Upper lobe of left lung (tissue), 6 donors: ENCODE data around the gene TMEM54. TPM values are rescaled to one million over a fixed set of nuclear protein-coding genes. Genes with fewer than 3 reads are reported as not detected.

ENCODE experiments used
- ATAC-seq, 2 donors: fragments of 200-7000 bp; cut with Tn5 transposase; one replicate each; pipeline ENCODE4 v1.9.1; 2022; ENCODE audit warnings: mild to moderate bottlenecking in 2 of 2, moderate library complexity in 2 of 2; ENCODE audit not compliant: low FRiP score in 2 of 2
- DNase-seq, 2 donors: peaks; one replicate each; pipeline ENCODE4 v3.0.0-alpha.2; 2019 to 2020
- H3K27ac ChIP-seq, 4 donors: fragments of 200-600 bp; sonication (generic); one replicate each; pipeline ENCODE4 v1.5.1; 2016 to 2019
- H3K27me3 ChIP-seq, 4 donors: fragments of 200-600 bp; sonication (generic); one replicate each; pipeline ENCODE4 v1.5.1; 2017 to 2019
- H3K36me3 ChIP-seq, 4 donors: fragments of 200-600 bp; sonication (generic); one replicate each; pipeline ENCODE4 v1.5.1; 2016 to 2019
- H3K4me1 ChIP-seq, 4 donors: fragments of 200-600 bp; sonication (generic); one replicate each; pipeline ENCODE4 v1.5.1; 2018 to 2019
- H3K4me3 ChIP-seq, 4 donors: fragments of 200-600 bp; sonication (generic); one replicate each; pipeline ENCODE4 v1.5.1; 2017 to 2019; ENCODE audit warnings: mild to moderate bottlenecking in 2 of 4, moderate library complexity in 1 of 4
- H3K9me3 ChIP-seq, 4 donors: fragments of 200-600 bp; sonication (generic); one replicate each; pipeline ENCODE4 v1.5.1; 2018 to 2019
- EP300 ChIP-seq, 4 donors: sonication (generic); formaldehyde crosslinking; IDR thresholded peaks; one replicate each; pipeline ENCODE4 v1.5.1; 2017; ENCODE audit warnings: antibody characterized with exemption in 4 of 4, control low read depth in 2 of 4
- POLR2A ChIP-seq, 4 donors: fragments of 450-650 bp; IDR thresholded peaks; one replicate each; pipeline ENCODE4 v1.5.1; 2016 to 2017; ENCODE audit warnings: antibody characterized with exemption in 4 of 4, mild to moderate bottlenecking in 2 of 4
- POLR2AphosphoS5 ChIP-seq, 2 donors: sonication (generic); formaldehyde crosslinking; IDR thresholded peaks; one replicate each; pipeline ENCODE4 v1.5.1; 2017; ENCODE audit warnings: antibody characterized with exemption in 2 of 2
- WGBS, 2 donors: methylation state at CpG; one replicate each; pipeline ENCODE4 v1.1.5; 2017 to 2018; 5-methylcytosine and 5-hydroxymethylcytosine counted together
- total RNA-seq, 6 donors: library from RNA; depleted of rRNA in 4 of 6; stranded (reverse); fragments of >200 nt in 4 of 6; gene quantifications; one replicate each; pipeline versions ENCODE4 v1.1.0 to v1.2.1, GENCODE V29; 2016 to 2021
- TF ChIP-seq, protein P1 (sequence below), 6 experiments: fragments of 450-650 bp in 4 of 6; fragments of 200-600 bp in 2 of 6; sonication (generic) in 2 of 6; IDR thresholded peaks; one replicate each; pipeline ENCODE4 v1.5.1; 2016 to 2019; ENCODE audit warnings: antibody characterized with exemption in 6 of 6
- donor health status: DM: no; HTN: no; CAD: no; lungs with moderate emphysema.
- donor health status: DM: no; HTN: yes; CAD: no; lungs with severe emphysema.

TMEM54 gene
- total RNA-seq, 6 donors from 2014 or later, result 37.7 to 94.1 (median 58.6) TPM

DNA sequence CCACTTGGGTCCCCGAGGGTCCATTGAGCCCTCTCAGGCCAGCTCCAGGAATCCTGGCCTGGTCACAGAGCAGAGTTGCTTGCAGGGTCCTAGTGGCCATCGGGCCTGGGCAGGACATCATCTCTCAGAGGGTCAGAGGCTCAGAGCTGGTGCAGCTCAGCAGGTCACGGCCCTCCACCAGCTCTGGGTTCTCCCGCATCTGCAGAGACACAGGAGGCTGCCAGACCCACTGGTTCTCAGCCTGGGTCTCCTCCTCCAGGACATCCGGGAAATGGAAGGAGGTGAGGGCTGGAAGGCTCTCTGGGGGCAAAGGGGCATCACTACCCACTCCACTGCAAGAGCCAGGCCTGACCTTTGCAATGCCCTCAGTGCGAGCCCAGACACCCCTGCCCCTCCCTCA lies 6.5 kb downstream of the TMEM54 start:
- peaks cover 12 to 20% (median 19%) of the 10 kb centered on the region in 4 donors for H3K4me1 ChIP-seq
- H3K9me3 ChIP-seq, result no peaks in the 10 kb centered on the region
- DNase-seq (no peak), ATAC-seq (no peak)
- WGBS, 2 donors, result 40 to 82% methylated on average over 1 to 6 of the region's 6 CpGs
- no peak overlapping the region for H3K27ac ChIP-seq
- no peak overlapping the region for H3K4me3 ChIP-seq
- TF ChIP-seq EP300 (IDR thresholded peaks at IDR 0.05), result no peak
- no peak for TF ChIP-seq POLR2A (IDR thresholded peaks at IDR 0.05)
- no peak for TF ChIP-seq POLR2AphosphoS5 (IDR thresholded peaks at IDR 0.05)
- TF ChIP-seq, protein P1, sequence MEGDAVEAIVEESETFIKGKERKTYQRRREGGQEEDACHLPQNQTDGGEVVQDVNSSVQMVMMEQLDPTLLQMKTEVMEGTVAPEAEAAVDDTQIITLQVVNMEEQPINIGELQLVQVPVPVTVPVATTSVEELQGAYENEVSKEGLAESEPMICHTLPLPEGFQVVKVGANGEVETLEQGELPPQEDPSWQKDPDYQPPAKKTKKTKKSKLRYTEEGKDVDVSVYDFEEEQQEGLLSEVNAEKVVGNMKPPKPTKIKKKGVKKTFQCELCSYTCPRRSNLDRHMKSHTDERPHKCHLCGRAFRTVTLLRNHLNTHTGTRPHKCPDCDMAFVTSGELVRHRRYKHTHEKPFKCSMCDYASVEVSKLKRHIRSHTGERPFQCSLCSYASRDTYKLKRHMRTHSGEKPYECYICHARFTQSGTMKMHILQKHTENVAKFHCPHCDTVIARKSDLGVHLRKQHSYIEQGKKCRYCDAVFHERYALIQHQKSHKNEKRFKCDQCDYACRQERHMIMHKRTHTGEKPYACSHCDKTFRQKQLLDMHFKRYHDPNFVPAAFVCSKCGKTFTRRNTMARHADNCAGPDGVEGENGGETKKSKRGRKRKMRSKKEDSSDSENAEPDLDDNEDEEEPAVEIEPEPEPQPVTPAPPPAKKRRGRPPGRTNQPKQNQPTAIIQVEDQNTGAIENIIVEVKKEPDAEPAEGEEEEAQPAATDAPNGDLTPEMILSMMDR (IDR thresholded peaks at IDR 0.05), result no peak
- peaks cover 0 to 15% (median 12%) of the 10 kb centered on the region in 4 donors for H3K27me3 ChIP-seq
- no peaks in the 10 kb centered on the region for H3K36me3 ChIP-seq

DNA sequence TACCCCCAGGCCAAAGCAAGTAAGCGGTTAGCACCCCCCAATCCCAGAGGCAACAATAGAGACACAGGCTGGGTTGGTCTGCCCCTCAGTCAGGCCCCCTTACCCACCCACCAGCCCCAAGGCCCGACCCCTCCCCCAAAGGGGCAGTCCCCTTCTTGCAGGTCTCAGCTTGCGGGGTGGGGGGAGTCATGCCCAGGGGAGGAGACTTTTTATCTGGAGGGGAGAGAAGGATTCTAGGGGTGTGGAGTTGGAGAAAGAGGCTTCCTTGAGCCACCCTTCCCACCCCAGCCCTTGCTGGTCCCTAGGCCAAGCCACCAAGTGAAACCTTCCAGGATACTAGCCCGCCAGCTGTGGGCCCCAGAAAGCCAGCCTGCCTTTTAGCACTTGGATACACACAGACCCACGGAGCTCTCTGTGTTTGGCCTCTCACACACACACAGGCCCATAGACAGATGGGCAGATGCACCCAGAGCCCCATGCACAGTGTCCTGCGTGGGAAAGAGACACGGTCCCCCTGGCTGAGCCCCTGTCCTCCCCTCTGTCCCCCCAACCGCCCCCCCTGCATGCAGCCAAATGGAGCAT lies 7.1 kb downstream of the TMEM54 start:
- H3K4me1 ChIP-seq, result peaks cover 12 to 20% (median 19%) of the 10 kb centered on the region in 4 donors
- DNase-seq, result no peak

DNA sequence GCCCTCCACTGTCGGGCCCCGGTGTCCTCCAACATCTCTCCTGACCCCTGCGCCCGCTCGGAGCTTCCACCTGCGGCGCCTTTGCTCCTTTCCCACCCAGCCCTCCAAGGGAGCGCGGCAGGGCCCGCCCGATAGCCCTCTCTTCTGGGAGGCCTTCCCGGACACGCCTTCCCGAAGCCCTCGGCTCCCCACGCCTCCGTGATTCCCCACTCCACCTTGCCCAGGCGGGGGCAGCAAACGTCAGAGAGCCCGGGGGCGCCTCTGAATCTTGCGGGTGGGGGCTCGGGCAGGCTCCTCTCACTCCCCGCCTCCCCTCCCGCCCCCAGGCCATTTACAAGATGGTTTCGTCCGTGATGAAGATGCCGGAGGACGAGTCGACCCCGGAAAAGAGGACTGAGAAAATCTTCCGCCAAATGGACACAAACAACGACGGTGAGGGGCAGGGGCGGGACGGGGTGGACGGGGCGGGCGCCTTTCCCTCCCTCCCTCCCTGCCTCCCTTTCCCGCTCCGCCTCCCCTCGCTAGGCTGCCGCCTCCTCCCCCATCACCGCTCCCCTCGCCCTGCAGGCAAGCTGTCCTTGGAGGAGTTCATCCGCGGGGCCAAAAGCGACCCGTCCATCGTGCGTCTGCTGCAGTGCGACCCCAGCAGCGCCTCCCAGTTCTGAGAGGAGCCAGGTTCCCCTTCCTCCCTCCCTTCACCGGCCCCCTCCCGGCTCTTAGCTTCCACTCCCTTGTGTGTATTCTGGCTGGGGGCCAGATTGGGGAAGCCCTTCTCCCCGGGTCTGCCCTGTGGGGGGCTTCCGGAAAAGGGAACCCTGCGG lies 7.8 kb downstream of the TMEM54 start:
- Histone ChIP-seq H3K9me3 (no peaks in the 10 kb centered on the region), H3K4me1 (peaks cover 12 to 20% (median 19%) of the 10 kb centered on the region in 4 donors), H3K36me3 (no peaks in the 10 kb centered on the region), H3K27ac (no peak overlapping the region), H3K27me3 (peaks cover 0 to 15% (median 12%) of the 10 kb centered on the region in 4 donors), H3K4me3 (peak overlapping the region; percentile 14 to 52 (median 42))
- no peak for TF ChIP-seq POLR2A (IDR thresholded peaks at IDR 0.05)
- TF ChIP-seq, protein P1 (IDR thresholded peaks at IDR 0.05), result peak in 1 of 6 experiments; percentile 5
- peak in 1 of 2 donors; percentile 82 for DNase-seq
- WGBS, 2 donors, result 0 to 3% methylated on average over 3 to 55 of the region's 58 CpGs
- ATAC-seq, result peak in 1 of 2 donors; percentile 69

More for the DNA sequence above, 7.1 kb downstream of the TMEM54 start:
- TF ChIP-seq, protein P1 (IDR thresholded peaks at IDR 0.05), result no peak
- TF ChIP-seq POLR2AphosphoS5 (IDR thresholded peaks at IDR 0.05) (no peak), POLR2A (IDR thresholded peaks at IDR 0.05) (no peak), EP300 (IDR thresholded peaks at IDR 0.05) (no peak)
- H3K4me3 ChIP-seq, result peak overlapping the region in 1 of 4 donors; percentile 52
- no peaks in the 10 kb centered on the region for H3K9me3 ChIP-seq
- no peak overlapping the region for H3K27ac ChIP-seq
- peaks cover 0 to 15% (median 12%) of the 10 kb centered on the region in 4 donors for H3K27me3 ChIP-seq
- no peaks in the 10 kb centered on the region for H3K36me3 ChIP-seq
- 73 to 87% methylated on average over 3 to 8 of the region's 8 CpGs for WGBS, 2 donors
- ATAC-seq, result no peak

DNA sequence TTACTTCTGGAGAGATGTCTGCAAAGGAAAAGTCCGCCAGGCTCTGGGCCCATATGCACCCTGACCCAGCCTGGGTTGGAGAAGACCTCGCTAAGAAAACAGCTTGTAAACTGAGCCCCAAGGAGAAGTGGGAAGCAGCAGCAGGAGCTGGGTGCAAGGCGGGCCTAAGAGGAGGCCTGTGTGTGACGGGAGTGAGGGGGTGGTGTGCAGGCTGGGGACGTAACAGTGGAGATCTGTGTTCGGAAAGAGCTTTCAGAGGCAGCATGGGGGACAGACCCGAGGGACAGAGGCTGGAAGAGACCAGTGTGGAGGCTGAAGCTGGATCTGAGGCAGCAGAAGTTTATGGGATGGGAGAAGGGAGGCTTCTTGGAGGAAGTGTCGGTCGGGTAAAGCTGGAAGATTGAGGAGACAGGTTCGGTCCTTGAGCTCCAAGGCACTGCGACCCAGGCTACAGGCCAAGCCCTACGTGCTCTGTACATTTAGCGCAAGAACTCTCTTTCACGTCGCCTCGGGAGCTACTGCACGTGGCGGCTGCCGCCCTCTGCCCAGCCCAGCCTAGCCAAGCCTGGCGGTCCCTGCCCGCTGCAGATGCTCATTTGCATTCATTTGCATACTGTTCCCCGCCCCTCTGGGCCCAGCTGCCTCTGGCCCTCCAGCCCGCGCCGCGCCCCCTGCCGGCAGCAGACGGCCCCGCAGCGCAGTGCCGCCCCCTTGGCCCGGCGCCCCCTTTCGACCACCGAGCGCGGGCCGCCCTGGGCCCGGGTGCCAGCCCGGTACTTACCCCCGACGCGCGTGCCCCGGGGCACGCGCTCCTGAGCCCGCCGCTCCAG lies 8.6 kb downstream of the TMEM54 start:
- Histone ChIP-seq H3K4me3 (peak overlapping the region in 3 of 4 donors; percentile 32 to 52 (median 52)), H3K27me3 (peaks cover 0 to 20% (median 12%) of the 10 kb centered on the region in 4 donors), H3K36me3 (no peaks in the 10 kb centered on the region), H3K4me1 (peaks cover 12 to 20% (median 19%) of the 10 kb centered on the region in 4 donors), H3K9me3 (no peaks in the 10 kb centered on the region), H3K27ac (no peak overlapping the region)
- peak in 1 of 2 donors; percentile 54 for ATAC-seq
- 22 to 48% methylated on average over 18 to 47 of the region's 49 CpGs for WGBS, 2 donors
- TF ChIP-seq EP300 (IDR thresholded peaks at IDR 0.05), result no peak
- TF ChIP-seq, protein P1 (IDR thresholded peaks at IDR 0.05), result peak in 5 of 6 experiments; percentile 31 to 76 (median 53)
- DNase-seq, result peak in 1 of 2 donors; percentile 88
